ENCODE results near the gene CAPN10. TPM values are rescaled to one million over a fixed set of nuclear protein-coding genes. Genes with fewer than 3 reads are reported as not detected.

Gene CAPN10
- total and polyA plus RNA-seq, 2 donors (not counting 3 experiments of a cell fraction or from before 2014, with no cell fraction given) = 25.2 to 39.9 TPM

DNA sequence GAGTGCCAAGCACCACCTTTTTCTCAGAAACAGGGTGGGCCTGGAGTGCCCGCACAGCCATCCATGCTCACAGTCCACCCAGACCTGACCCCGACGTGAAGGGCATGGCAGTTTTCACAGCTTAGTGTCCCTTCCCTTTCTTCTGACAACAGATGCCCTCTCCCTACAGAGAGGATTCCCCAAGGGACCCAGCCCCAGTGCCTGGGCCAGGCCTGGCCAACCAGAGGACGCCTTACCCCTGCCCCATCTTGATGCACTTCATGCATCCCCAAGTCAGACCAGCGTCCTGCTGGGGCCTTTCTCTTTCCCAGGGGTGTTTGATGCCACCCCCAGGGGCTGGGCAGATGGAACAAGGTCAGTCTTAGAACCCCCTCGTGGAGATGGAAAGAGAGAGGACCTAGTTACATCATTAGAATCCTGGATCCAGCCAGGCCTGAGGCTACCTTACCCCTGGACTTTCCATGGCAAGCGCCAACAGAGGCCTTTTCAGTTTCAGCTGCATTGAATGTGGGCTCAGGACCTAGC, 32.5 kb upstream of the CAPN10 start:
- dilution Hi-C loops (cut with MboI; ENCODE audit: extremely low pct_ligation_motif_present, low sequenced_read_pairs) = no loop called here
- ChIA-PET POLR2A (no interaction called here), CTCF (interaction anchor here (0.6 kb wide), 1 partner anchor 33 kb away, joined by 3 read pairs; no protein-coding TSS in a partner anchor)
- FAIRE-seq = no peak
- Histone ChIP-seq H3K79me2 (ENCODE audit: control insufficient read depth, insufficient read depth, low read length) (peaks cover 6% of the 10 kb centered on the region), H3K9me3 (replicated peaks; ENCODE audit: control insufficient read depth, insufficient read depth, low read length) (no peaks in the 10 kb centered on the region), H2AFZ (ENCODE audit: low read depth, low read length) (no peak overlapping the region), H3K27me3 (ENCODE audit: control insufficient read depth in 2 of 2, insufficient read depth in 2 of 2, low read length in 2 of 2) (no peaks in the 10 kb centered on the region), H3K36me3 (ENCODE audit: control insufficient read depth in 2 of 2, extremely low read depth in 1 of 2, insufficient read depth in 2 of 2, low read length in 2 of 2) (peaks cover 2% of the 10 kb centered on the region in 2 experiments), H4K20me1 (replicated peaks; ENCODE audit: control insufficient read depth, extremely low read depth, insufficient read depth, low read length) (no peaks in the 10 kb centered on the region), H3K27ac (ENCODE audit: insufficient read depth, low read depth, low read length) (no peak overlapping the region), H3K9ac (replicated peaks; ENCODE audit: extremely low read depth, insufficient read depth, low read length) (no peak overlapping the region), H3K4me1 (ENCODE audit: control insufficient read depth, extremely low read depth, insufficient read depth, low read length) (peaks cover 12% of the 10 kb centered on the region), H3K4me2 (ENCODE audit: insufficient read depth, low read length) (no peak overlapping the region), H3K4me3 (replicated peaks in 1 of 3; ENCODE audit: insufficient read depth in 1 of 3, low read depth in 1 of 3, low read length in 3 of 3) (no peak overlapping the region), H3K9me1 (replicated peaks; ENCODE audit: control insufficient read depth, extremely low read depth, insufficient read depth, low read length) (no peaks in the 10 kb centered on the region)
- intact Hi-C loops (cut with micrococcal nuclease) = no loop called here
- BruUV-seq (replicated peaks) = no TSS peak
- TF ChIP-seq FOS (IDR thresholded peaks at IDR 0.05; ENCODE audit: borderline replicate concordance, insufficient read depth, low read length) = no peak
- TF ChIP-seq GATA2 (IDR thresholded peaks at IDR 0.05; ENCODE audit: insufficient read depth, insufficient read length, low read depth, low read length) = no peak
- TF ChIP-seq, protein P1, sequence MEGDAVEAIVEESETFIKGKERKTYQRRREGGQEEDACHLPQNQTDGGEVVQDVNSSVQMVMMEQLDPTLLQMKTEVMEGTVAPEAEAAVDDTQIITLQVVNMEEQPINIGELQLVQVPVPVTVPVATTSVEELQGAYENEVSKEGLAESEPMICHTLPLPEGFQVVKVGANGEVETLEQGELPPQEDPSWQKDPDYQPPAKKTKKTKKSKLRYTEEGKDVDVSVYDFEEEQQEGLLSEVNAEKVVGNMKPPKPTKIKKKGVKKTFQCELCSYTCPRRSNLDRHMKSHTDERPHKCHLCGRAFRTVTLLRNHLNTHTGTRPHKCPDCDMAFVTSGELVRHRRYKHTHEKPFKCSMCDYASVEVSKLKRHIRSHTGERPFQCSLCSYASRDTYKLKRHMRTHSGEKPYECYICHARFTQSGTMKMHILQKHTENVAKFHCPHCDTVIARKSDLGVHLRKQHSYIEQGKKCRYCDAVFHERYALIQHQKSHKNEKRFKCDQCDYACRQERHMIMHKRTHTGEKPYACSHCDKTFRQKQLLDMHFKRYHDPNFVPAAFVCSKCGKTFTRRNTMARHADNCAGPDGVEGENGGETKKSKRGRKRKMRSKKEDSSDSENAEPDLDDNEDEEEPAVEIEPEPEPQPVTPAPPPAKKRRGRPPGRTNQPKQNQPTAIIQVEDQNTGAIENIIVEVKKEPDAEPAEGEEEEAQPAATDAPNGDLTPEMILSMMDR (IDR thresholded peaks at IDR 0.05; ENCODE audit: extremely low read depth in 1 of 2, insufficient read depth in 1 of 2, low read depth in 1 of 2, low read length in 2 of 2) = no peak
- TF ChIP-seq, protein P2, sequence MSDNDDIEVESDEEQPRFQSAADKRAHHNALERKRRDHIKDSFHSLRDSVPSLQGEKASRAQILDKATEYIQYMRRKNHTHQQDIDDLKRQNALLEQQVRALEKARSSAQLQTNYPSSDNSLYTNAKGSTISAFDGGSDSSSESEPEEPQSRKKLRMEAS (IDR thresholded peaks at IDR 0.05; ENCODE audit: insufficient read depth, insufficient read length) = no peak
- TF ChIP-seq POLR2AphosphoS5 (IDR thresholded peaks at IDR 0.05; ENCODE audit: insufficient read depth, low read depth, low read length) = no peak
- TF ChIP-seq EZH2 (IDR thresholded peaks at IDR 0.05; ENCODE audit: borderline replicate concordance, low read depth, low read length, severe bottlenecking) = no peak
- no peak for TF ChIP-seq JUN (IDR thresholded peaks at IDR 0.05; ENCODE audit: borderline replicate concordance, insufficient read depth, insufficient read length, low read depth)
- TF ChIP-seq MYC (IDR thresholded peaks at IDR 0.05; ENCODE audit: low read depth, low read length) = no peak
- no peak for TF ChIP-seq POLR2A (IDR thresholded peaks at IDR 0.05; ENCODE audit: low read depth, low read length)
- DNase-seq (ENCODE audit: low read depth, low spot score) = no peak

All from endothelial cell of umbilical vein (primary cell).